SHP77 treated with DMSO at 0.1 percent for 48 hours (cell line): ENCODE data around the gene STXBP2.
A peak's percentile ranks its signal among the peaks of the same experiment; 100 is the strongest.

Experiments used
- DNase-seq: peaks from one replicate; lab custom pipeline; 2025; lab: John Stamatoyannopoulos, UW

STXBP2 gene

GRCh38 chr19:7612282-7613274 is 24.3 kb upstream of the STXBP2 start:
- no peak for DNase-seq

- DNase-seq, result no peak
Observed at GRCh38 chr19:7614859-7615741, 21.8 kb upstream of the STXBP2 start.

- no peak for DNase-seq
Observed at GRCh38 chr19:7617172-7617571, 19.7 kb upstream of the STXBP2 start.

GRCh38 chr19:7617735-7618134 is 19.2 kb upstream of the STXBP2 start:
- DNase-seq, result no peak

- no peak for DNase-seq
Observed at GRCh38 chr19:7618348-7618747, 18.6 kb upstream of the STXBP2 start.

GRCh38 chr19:7618771-7619510 is 18.0 kb upstream of the STXBP2 start:
- DNase-seq, result no peak

GRCh38 chr19:7619671-7620441 is 17.1 kb upstream of the STXBP2 start:
- no peak for DNase-seq

GRCh38 chr19:7620442-7621412 is 16.2 kb upstream of the STXBP2 start:
- no peak for DNase-seq

GRCh38 chr19:7622933-7623685 is 13.8 kb upstream of the STXBP2 start:
- no peak for DNase-seq

GRCh38 chr19:7623725-7624603 is 12.9 kb upstream of the STXBP2 start:
- DNase-seq, result no peak

GRCh38 chr19:7624810-7625209 is 12.1 kb upstream of the STXBP2 start:
- DNase-seq, result no peak

GRCh38 chr19:7625763-7626372 is 11.0 kb upstream of the STXBP2 start:
- no peak for DNase-seq

- no peak for DNase-seq
Observed at GRCh38 chr19:7627166-7627565, 9.7 kb upstream of the STXBP2 start.

GRCh38 chr19:7628589-7629311 is 8.2 kb upstream of the STXBP2 start:
- DNase-seq, result no peak

- peak; percentile 96 for DNase-seq
Observed at GRCh38 chr19:7629347-7630054, 7.4 kb upstream of the STXBP2 start, which contains the start of the genes PET100 and XAB2. PET100 (plus strand) TSS chr19:7629793; CDS start chr19:7629834, 41 bp downstream. XAB2 (minus strand) TSS chr19:7629545; CDS start chr19:7629527, 18 bp downstream.

- no peak for DNase-seq
Observed at GRCh38 chr19:7631577-7631976, 5.3 kb upstream of the STXBP2 start.
